Heart left ventricle (tissue), 13 donors: ENCODE results near the gene PDK2.

Experiments
- POLR2A ChIP-seq, 2 donors: fragments of 450-650 bp; IDR thresholded peaks; one replicate each; pipeline ENCODE4 v1.6.1; 2017; ENCODE audit warnings: antibody characterized with exemption in 2 of 2, mild to moderate bottlenecking in 2 of 2, moderate library complexity in 2 of 2
- TF ChIP-seq, protein P1 (sequence below), 12 donors: fragments of 200-600 bp; sonication (generic) in 4 of 12; IDR thresholded peaks; one replicate each; pipeline versions ENCODE4 v1.5.0 to v1.8.0; 2018 to 2022; ENCODE audit warnings: antibody characterized with exemption in 12 of 12, mild to moderate bottlenecking in 5 of 12
- donor health status: ischemic (EF 13 %, LVEDD 7.1; RV severe dilation, severe dysfunction).
- donor health status: DM: no; HTN: yes; CAD: no.
- donor health status: DM: no; HTN: no; CAD: no.
- donor health status: ischemic (EF 25% LVEDD 6.9; RV normal size, moderate dysfunction).
- donor health status: ischemic (EF 25% LVEDD 5.7; RV mildly dilated, moderate dysfunction).
- donor health status: ischemic (EF 35%, LVEDD 5.7; RV mildly dilated, moderate dysfunction).
- donor health status: nonischemic (EF 11% LVEDD 7.7; RV severe dilation, severe dysfunction).
- donor health status: DM: yes; HTN: yes; CAD: no.
- donor health status: PGD.
- donor health status: ischemic (EF 29% LVEDD 5.4; RV normal size, mild dysfunction).
- donor health status: nonischemic (EF 23%, LVEDD 6.1; RV moderate dilation, normal function).

DNA sequence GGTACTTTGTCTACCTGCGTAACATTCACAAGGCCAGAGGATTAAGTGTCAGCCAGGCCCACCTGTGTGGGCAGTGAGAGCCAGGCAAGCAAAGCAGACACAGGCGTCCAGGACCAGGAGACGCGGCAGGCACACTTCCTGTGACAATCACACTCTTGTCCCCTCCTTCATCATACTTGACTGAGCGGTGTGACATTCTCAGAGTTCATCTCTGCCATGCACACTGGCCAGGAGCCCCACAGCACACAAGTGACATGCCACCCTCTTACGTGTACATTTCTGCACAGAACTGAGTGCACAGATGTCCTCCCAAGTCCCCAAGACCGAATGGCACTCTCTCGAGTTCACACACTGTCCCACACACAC lies 46.6 kb downstream of the PDK2 start:
- TF ChIP-seq, protein P1, sequence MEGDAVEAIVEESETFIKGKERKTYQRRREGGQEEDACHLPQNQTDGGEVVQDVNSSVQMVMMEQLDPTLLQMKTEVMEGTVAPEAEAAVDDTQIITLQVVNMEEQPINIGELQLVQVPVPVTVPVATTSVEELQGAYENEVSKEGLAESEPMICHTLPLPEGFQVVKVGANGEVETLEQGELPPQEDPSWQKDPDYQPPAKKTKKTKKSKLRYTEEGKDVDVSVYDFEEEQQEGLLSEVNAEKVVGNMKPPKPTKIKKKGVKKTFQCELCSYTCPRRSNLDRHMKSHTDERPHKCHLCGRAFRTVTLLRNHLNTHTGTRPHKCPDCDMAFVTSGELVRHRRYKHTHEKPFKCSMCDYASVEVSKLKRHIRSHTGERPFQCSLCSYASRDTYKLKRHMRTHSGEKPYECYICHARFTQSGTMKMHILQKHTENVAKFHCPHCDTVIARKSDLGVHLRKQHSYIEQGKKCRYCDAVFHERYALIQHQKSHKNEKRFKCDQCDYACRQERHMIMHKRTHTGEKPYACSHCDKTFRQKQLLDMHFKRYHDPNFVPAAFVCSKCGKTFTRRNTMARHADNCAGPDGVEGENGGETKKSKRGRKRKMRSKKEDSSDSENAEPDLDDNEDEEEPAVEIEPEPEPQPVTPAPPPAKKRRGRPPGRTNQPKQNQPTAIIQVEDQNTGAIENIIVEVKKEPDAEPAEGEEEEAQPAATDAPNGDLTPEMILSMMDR (IDR thresholded peaks at IDR 0.05), result no peak
- no peak for TF ChIP-seq POLR2A (IDR thresholded peaks at IDR 0.05)
